Thoracic aorta (tissue), 2 donors: ENCODE data around the gene ADRB2. TPM values are rescaled to one million over a fixed set of nuclear protein-coding genes. Genes with fewer than 3 reads are reported as not detected.
"Not testable (repeated sequence)": the region's sequence is repeated elsewhere in the genome, so short reads cannot be mapped to it uniquely, and the experiment has no call there.

ENCODE experiments used
- ATAC-seq: fragments of 150-250 bp; one replicate; pipeline ENCODE4 v1.8.0; 2017; ENCODE audit warnings: low read depth; ENCODE audit not compliant: insufficient number of reproducible peaks, low FRiP score
- DNase-seq: peaks from one replicate; pipeline ENCODE4 v3.0.0-alpha.2; 2020; ENCODE audit warnings: low spot score
- H3K27ac ChIP-seq, 2 donors: fragments of 200-600 bp; sonication (generic); 1 replicate in 1 of 2; 2 replicates in 1 of 2; pipeline ENCODE4 v1.5.1; 2016; ENCODE audit warnings: mild to moderate bottlenecking in 2 of 2, moderate library complexity in 2 of 2
- H3K27me3 ChIP-seq: fragments of 200-600 bp; sonication (generic); replicated peaks from 2 replicates; pipeline ENCODE4 v1.6.0; 2016; ENCODE audit warnings: mild to moderate bottlenecking; ENCODE audit not compliant: insufficient read depth
- H3K36me3 ChIP-seq: fragments of 200-600 bp; sonication (generic); one replicate; pipeline ENCODE4 v1.5.1; 2016
- H3K4me1 ChIP-seq, 2 donors: fragments of 200-600 bp; sonication (generic); 1 replicate in 1 of 2; 2 replicates in 1 of 2; pipeline versions ENCODE4 v1.5.1 to v1.6.0; 2016; ENCODE audit warnings: low read depth in 2 of 2, mild to moderate bottlenecking in 1 of 2; ENCODE audit not compliant: control insufficient read depth in 1 of 2
- H3K4me3 ChIP-seq: fragments of 200-600 bp; sonication (generic); 2 replicates; pipeline ENCODE4 v1.5.1; 2016; ENCODE audit warnings: mild to moderate bottlenecking
- H3K9me3 ChIP-seq: fragments of 200-600 bp; sonication (generic); 2 replicates; pipeline ENCODE4 v1.5.1; 2016
- CTCF ChIP-seq: fragments of 200-600 bp; sonication (generic); IDR thresholded peaks from one replicate; pipeline ENCODE4 v1.5.1; 2019; ENCODE audit warnings: antibody characterized with exemption
- total RNA-seq, 2 donors: library from RNA; depleted of rRNA; stranded (reverse); fragments of >200 nt; gene quantifications; one replicate each; pipeline versions ENCODE4 v1.1.0 to v1.2.3, GENCODE V29; 2016

Gene ADRB2
- total RNA-seq, 2 donors from 2014 or later: 2.8 to 3.7 TPM

GRCh38 chr5:148796936-148797335 is 29.5 kb upstream of the ADRB2 start:
- TF ChIP-seq CTCF: no peak
- H3K36me3 ChIP-seq: no peaks in the 10 kb centered on the region
- H3K9me3 ChIP-seq: no peaks in the 10 kb centered on the region
- DNase-seq (no peak), ATAC-seq (no peak)
- no peaks in the 10 kb centered on the region for H3K27me3 ChIP-seq
- no peak overlapping the region for H3K27ac ChIP-seq
- H3K4me1 ChIP-seq: no peaks in the 10 kb centered on the region
- no peak overlapping the region for H3K4me3 ChIP-seq

GRCh38 chr5:148798786-148799185 is 27.6 kb upstream of the ADRB2 start:
- H3K27me3 ChIP-seq: no peaks in the 10 kb centered on the region
- H3K27ac ChIP-seq: no peak overlapping the region
- TF ChIP-seq CTCF: no peak
- ATAC-seq (no peak), DNase-seq (no peak)
- H3K4me1 ChIP-seq: no peaks in the 10 kb centered on the region
- H3K36me3 ChIP-seq: no peaks in the 10 kb centered on the region
- H3K4me3 ChIP-seq: no peak overlapping the region
- H3K9me3 ChIP-seq: no peaks in the 10 kb centered on the region

- TF ChIP-seq CTCF: no peak
- no peaks in the 10 kb centered on the region for H3K27me3 ChIP-seq
- DNase-seq: no peak
- no peaks in the 10 kb centered on the region for H3K4me1 ChIP-seq
- no peaks in the 10 kb centered on the region for H3K36me3 ChIP-seq
- ATAC-seq: no peak
- H3K27ac ChIP-seq: no peak overlapping the region
- H3K9me3 ChIP-seq: no peaks in the 10 kb centered on the region
- no peak overlapping the region for H3K4me3 ChIP-seq
Observed at GRCh38 chr5:148799737-148800527, 26.5 kb upstream of the ADRB2 start.

GRCh38 chr5:148801682-148802276 is 24.6 kb upstream of the ADRB2 start:
- Histone ChIP-seq H3K4me3 (no peak overlapping the region), H3K4me1 (peaks cover 4 to 17% of the 10 kb centered on the region in 2 donors), H3K27me3 (no peaks in the 10 kb centered on the region), H3K27ac (no peak overlapping the region), H3K9me3 (no peaks in the 10 kb centered on the region), H3K36me3 (no peaks in the 10 kb centered on the region)
- DNase-seq: no peak
- ATAC-seq: no peak
- no peak for TF ChIP-seq CTCF

GRCh38 chr5:148803451-148803850 is 23.0 kb upstream of the ADRB2 start:
- not testable (repeated sequence) for H3K27me3 ChIP-seq, DNase-seq, H3K36me3 ChIP-seq, H3K27ac ChIP-seq, H3K4me3 ChIP-seq, H3K9me3 ChIP-seq, ATAC-seq
- peaks cover 5 to 24% of the 10 kb centered on the region in 2 donors for H3K4me1 ChIP-seq
